Endothelial cell of hepatic sinusoid (primary cell): ENCODE data around the gene ANGPTL2.
"Not testable (repeated sequence)": the region's sequence is repeated elsewhere in the genome, so short reads cannot be mapped to it uniquely, and the experiment has no call there.

Experiments
- in situ Hi-C: cut with HindIII; loops from 2 replicates; pipeline ENCODE4 v1.10.0; 2017; ENCODE audit warnings: low sequenced_read_pairs

Gene ANGPTL2, protein sequence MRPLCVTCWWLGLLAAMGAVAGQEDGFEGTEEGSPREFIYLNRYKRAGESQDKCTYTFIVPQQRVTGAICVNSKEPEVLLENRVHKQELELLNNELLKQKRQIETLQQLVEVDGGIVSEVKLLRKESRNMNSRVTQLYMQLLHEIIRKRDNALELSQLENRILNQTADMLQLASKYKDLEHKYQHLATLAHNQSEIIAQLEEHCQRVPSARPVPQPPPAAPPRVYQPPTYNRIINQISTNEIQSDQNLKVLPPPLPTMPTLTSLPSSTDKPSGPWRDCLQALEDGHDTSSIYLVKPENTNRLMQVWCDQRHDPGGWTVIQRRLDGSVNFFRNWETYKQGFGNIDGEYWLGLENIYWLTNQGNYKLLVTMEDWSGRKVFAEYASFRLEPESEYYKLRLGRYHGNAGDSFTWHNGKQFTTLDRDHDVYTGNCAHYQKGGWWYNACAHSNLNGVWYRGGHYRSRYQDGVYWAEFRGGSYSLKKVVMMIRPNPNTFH

GRCh38 chr9:127122176-127123063 lies at the start of gene ANGPTL2:
TSS of gene ANGPTL2 (minus strand) at chr9:127122635. CDS start at chr9:127108731, 13,904 bp downstream.
- in situ Hi-C loops = no loop called here

DNA sequence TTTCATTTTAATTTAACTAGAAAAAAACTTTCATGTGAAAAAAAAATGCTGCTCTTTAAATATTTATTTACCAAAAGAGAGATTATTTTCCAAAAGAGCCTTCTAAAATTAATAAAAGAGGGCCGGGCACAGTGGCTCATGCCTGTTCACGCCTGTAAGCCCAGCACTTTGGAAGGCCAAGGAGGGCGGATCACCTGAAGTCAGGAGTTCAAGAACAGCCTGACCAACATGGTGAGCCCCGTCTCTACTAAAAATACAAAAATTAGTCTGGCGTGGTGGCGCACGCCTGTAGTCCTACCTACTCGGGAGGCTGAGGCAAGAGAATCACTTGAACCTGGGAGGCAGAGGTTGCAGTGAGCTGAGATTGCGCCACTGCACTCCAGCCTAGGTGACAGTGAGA lies 48.9 kb upstream of the ANGPTL2 start:
- in situ Hi-C loops = not testable (repeated sequence)

DNA sequence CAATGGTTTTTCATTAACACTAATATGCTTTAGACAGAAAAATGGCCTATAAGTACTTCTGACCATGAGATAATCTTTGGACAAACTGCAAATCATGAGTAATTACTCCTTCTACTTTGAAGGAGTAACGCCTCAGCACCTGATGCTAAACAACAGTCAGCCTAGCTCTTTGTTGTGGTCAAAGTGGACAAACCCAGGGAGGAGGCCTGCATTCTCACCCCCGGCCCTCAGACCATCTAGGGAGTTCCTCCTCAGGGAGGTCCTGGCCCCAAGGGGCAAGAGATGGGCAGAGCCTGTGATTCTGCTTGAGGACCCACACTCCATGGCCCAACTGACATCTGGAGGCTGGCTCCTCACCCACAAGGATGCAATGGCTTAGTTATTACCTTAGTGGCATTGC lies 48.2 kb upstream of the ANGPTL2 start:
- in situ Hi-C loops = no loop called here

DNA sequence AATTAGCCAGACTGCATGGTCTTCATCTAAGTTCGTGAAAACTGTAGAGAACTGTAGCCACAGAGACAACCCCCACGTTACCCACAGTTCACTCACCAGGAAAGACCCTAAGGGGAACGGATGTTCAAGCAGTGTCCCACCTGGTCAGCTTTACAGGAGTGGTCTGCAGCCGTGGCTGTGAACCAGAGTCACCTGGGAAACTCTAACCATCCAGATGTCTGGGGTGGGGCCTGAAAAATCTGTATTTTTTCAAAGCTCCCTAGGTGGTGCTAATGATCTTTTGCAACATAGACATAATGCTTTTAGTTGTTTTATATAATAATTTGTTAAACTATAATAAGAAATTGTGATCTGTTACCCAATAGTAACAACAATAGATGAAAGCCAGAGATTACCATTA lies 47.7 kb upstream of the ANGPTL2 start:
- in situ Hi-C loops = no loop called here

DNA sequence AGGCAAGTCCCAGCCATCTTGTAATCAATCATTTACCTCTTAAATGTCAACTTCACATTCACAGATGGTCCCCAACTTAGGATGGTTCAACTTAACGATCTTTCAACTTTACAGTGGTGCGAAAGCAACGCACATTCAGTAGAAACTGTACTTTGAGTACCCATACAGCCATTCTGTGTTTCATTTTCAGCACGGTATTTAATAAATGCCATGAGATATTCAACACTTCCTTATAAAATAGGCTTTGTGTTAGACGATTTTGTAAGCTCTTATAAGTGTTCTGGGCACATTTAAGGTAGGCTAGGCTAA lies 47.1 kb upstream of the ANGPTL2 start:
- in situ Hi-C loops = no loop called here

- in situ Hi-C loops = no loop called here
Observed at GRCh38 chr9:127168756-127169574, 46.5 kb upstream of the ANGPTL2 start.

- in situ Hi-C loops = no loop called here
Observed at GRCh38 chr9:127167560-127168326, 45.3 kb upstream of the ANGPTL2 start.

- in situ Hi-C loops = no loop called here
Observed at GRCh38 chr9:127166651-127167524, 44.5 kb upstream of the ANGPTL2 start.

DNA sequence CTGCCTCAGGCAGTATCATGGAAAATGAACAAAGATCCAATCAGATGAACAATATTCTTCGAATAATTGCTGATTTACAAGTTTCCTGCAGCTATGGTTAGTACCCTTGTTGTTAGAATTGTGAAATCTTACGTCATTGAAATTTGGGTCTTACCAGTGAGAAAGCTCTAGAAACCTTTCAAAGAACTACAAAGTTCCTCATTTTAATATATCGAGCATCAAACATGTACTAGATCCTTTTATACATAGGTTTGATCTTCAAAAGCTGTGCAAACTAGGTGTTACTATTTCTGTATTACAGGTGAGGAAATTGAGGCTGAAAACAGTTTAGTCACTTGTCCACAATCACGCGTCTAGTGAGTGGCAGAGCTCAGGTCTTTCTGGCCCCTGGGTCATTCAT lies 43.7 kb upstream of the ANGPTL2 start:
- in situ Hi-C loops = no loop called here

DNA sequence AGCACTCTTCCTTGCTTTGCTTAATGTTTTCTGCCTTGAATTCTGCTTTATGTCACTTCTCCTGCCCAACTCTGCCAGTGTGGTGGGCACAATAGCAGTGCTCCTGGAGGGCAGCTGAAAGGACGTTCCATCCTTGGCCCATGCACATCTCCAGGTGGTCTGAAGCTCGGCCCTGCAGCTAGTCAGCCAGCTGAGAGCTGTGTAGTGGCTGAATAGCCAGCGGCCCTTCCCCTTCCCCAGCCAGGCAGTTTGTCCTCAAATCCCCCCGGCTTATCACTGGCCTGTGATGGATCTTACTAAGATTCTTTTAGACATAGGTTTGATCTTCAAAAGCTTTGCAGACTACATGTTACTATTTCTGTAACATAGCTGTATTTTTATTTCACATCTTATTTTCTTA lies 42.7 kb upstream of the ANGPTL2 start:
- in situ Hi-C loops = no loop called here

DNA sequence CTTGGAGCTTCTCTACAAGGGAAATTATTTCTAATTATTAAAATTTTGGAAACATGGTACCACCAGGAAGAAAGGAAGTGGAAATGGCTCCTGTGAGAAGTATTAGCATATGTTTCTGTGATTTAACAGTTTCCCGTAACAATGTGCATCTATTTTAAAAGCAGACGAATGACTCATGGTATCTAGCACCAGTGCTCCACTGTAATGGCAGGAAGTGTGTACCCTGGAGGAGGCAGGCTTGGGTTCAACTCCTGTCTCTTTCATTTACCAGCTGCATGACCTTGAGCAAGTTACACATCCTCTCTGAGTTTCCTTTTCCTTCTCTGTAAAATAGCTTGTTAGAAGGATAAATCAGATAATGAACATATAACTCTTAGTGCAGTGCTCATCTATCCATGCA lies 41.0 kb upstream of the ANGPTL2 start:
- in situ Hi-C loops = no loop called here

DNA sequence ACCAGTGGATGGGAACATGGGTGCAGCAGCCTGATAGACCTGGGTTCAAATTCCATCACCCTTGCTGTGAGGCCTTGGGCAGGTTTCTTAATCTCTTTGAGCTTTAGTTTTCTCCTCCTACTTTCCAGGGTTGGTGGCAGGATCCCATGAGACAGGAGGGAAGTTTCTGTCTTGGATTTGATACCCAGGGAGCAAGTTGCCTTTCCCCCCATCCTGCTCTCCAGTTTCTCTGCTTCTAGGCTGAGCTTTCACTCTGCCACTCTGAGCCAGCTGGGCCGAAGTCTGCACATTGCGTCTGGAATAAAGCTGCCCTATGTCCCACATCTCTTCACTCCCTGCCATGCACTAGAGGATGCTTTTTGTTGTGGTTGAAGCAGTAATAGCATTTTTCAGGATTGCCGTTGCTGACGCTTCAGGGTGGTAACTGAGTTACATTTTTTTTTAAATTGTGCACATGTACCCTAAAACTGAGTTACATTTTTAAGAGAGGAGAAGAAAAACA lies 40.5 kb upstream of the ANGPTL2 start:
- in situ Hi-C loops = no loop called here

DNA sequence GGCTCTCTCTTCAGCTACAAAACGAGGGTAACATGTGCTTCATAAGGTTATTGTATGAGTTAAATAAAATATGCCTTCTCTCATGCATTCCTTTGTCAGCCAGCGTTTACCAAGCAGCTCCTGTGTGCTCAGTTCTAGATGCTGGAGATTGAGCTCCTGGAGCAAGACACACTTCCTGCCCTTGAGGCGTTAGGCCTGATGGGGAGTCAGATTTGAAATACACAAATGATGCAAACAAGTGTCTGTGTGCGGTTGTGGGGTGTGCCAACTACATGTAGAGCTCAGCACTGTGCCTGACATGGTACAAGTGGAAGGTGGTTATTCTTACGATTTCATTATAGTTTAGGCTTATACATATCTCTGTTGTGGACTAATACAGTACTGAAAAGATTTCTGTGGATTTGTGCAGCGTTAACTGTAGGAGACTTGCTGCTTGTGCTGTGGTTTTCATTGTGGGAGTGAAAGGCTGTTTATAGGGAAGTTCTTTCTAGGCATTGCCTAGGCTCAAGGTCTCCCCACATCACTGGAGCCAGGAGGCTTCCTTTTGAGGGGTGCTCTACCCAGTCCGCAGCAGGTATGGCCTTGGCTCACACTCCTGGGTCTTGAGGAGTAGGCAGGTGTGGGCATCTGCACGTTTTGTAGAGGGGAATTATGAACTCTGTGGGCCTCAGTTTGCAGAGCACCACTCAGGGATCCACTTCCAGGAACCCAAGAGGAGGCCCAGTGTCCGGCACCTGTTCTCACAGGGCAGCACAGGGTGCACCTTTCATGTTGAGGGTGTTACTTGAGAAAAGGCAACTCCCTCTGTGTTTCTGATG lies 39.8 kb upstream of the ANGPTL2 start:
- in situ Hi-C loops = no loop called here

DNA sequence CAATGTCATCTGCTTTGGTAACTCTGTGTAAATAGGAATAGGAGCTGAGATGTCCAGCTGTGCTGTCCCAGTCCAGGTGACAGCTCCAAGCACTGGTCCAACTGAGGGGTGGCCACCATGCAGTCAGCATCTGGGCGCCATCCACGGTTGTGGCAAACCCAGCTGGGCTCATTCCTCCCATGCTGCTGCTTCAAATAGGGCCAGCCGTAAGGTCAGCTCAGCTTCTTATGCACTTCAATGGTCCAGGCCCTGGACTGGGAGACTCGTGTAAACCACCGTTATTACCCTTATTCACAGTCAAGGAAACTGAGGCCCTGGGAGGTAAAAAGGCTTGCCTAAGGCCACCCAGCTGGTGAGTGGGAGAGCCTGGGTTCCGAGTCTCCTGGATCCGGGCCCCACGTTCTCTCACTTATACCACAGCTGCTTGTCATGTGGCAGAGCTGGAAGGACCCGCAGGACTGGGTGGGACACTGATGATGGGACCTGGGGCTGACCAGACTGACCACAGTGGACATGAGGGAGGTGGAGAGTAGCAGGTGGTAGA lies 38.7 kb upstream of the ANGPTL2 start:
- in situ Hi-C loops = no loop called here

DNA sequence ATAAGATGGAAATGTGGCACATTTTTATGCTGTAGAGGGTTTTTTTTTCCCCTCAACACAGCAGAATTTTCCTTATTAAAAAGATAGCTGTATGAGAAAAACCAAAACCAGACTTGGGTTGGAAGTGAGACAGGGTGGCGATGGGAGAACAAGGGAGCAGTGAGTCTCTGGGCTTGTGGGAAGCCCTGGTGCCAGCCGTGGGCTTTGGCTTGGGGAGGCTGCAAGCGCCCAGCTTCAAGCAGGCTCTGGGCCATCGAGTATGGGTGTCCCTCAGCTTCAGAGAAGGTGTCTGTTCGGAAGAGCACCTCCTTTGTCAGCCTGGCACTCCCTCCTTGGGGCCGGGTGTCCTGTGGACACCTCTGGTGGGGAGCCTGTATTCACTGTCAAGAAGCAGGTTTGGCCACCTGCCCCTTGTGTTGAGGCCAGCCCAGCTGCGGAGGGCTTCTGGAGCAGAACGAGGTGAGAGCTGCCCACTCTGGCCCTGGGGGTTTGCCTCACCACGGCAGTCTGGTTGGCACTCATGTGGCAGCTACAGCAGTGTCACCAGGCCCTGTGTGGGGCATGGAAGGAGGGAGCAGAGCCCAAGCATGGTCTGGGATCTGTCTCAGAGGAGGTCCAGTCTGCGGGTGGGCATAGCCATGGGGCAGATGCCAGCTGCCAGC lies 37.6 kb upstream of the ANGPTL2 start:
- in situ Hi-C loops = no loop called here

DNA sequence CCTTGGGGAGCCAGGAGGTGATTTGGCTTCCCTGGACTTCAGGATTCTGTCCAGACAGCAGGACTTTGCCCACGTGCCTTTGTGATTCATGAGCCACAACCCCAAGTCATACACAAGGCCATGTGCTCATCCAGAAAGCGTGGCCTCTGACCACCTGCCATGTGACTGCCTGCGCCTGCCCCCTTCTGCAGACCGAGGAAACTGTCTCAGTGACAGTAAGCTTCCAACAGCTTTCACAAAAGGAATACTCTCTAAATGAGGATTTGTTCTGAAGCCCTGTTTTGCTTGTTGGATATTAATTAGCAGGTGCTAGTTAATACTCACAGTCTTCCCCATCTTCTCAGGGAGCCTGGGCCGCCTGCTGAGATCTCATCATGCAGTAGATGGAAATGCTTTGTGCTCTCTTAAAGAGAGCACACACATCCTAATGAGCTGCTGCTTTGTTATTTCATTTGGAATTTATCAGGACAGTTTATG lies 36.9 kb upstream of the ANGPTL2 start:
- in situ Hi-C loops = no loop called here

GRCh38 chr9:127158786-127159324 lies 36.4 kb upstream of the ANGPTL2 start:
- in situ Hi-C loops = no loop called here
